Hepatocyte (in vitro differentiated cells): ENCODE results near the gene CTBP1. TPM values are rescaled to one million over a fixed set of nuclear protein-coding genes. Genes with fewer than 3 reads are reported as not detected.

Experiments used
- DNase-seq: peaks from one replicate; pipeline ENCODE4 v3.0.0-alpha.2; 2016; ENCODE audit warnings: low spot score
- H2AFZ ChIP-seq: fragments of 200-600 bp; sonication (generic); 2 replicates; pipeline ENCODE4 v1.6.0; 2016; ENCODE audit warnings: antibody characterized with exemption, mild to moderate bottlenecking
- H3K27ac ChIP-seq: fragments of 200-600 bp; sonication (generic); 2 replicates; pipeline ENCODE4 v1.5.1; 2016; ENCODE audit warnings: mild to moderate bottlenecking
- H3K27me3 ChIP-seq: fragments of 200-600 bp; sonication (generic); 2 replicates; pipeline ENCODE4 v1.6.1; 2016
- H3K36me3 ChIP-seq: fragments of 200-600 bp; sonication (generic); replicated peaks from 2 replicates; pipeline ENCODE4 v1.5.1; 2016; ENCODE audit warnings: low read depth; ENCODE audit not compliant: insufficient read depth
- H3K4me1 ChIP-seq: fragments of 200-600 bp; sonication (generic); 2 replicates; pipeline ENCODE4 v1.5.1; 2016; ENCODE audit warnings: mild to moderate bottlenecking, moderate library complexity; ENCODE audit not compliant: insufficient read depth
- H3K4me2 ChIP-seq: fragments of 200-600 bp; sonication (generic); 2 replicates; pipeline ENCODE4 v1.6.0; 2016
- H3K4me3 ChIP-seq: fragments of 200-600 bp; sonication (generic); 2 replicates; pipeline ENCODE4 v1.5.1; 2016; ENCODE audit warnings: mild to moderate bottlenecking
- H3K79me2 ChIP-seq: fragments of 200-600 bp; sonication (generic); 2 replicates; pipeline ENCODE4 v1.6.0; 2017; ENCODE audit warnings: mild to moderate bottlenecking
- H3K9me2 ChIP-seq: fragments of 200-600 bp; sonication (generic); replicated peaks from 2 replicates; pipeline ENCODE4 v1.6.0; 2017; ENCODE audit warnings: mild to moderate bottlenecking; ENCODE audit not compliant: insufficient read depth
- H3K9me3 ChIP-seq: fragments of 200-600 bp; sonication (generic); 2 replicates; pipeline ENCODE4 v1.5.1; 2016; ENCODE audit warnings: low read depth, mild to moderate bottlenecking
- H4K20me1 ChIP-seq: fragments of 200-600 bp; sonication (generic); 2 replicates; pipeline ENCODE4 v1.6.0; 2016; ENCODE audit warnings: mild to moderate bottlenecking; ENCODE audit not compliant: insufficient read depth, poor library complexity, severe bottlenecking
- CTCF ChIP-seq: fragments of 200-600 bp; sonication (generic); IDR thresholded peaks from 2 replicates; pipeline ENCODE4 v1.5.1; 2016; ENCODE audit warnings: antibody characterized with exemption, mild to moderate bottlenecking; ENCODE audit not compliant: poor library complexity
- EZH2 ChIP-seq: fragments of 200-600 bp; sonication (generic); IDR thresholded peaks from 2 replicates; pipeline ENCODE4 v1.6.1; 2016; ENCODE audit warnings: antibody characterized with exemption, mild to moderate bottlenecking, borderline replicate concordance
- EZH2phosphoT487 ChIP-seq: fragments of 200-600 bp; sonication (generic); IDR thresholded peaks from one replicate; pipeline ENCODE4 v1.6.1; 2018; ENCODE audit warnings: antibody characterized with exemption, mild to moderate bottlenecking, low read depth, moderate library complexity; ENCODE audit not compliant: unreplicated experiment, severe bottlenecking
- WGBS: methylation state at CpG from one replicate; pipeline ENCODE4 v1.1.6; 2016; ENCODE audit warnings: low lambda C conversion rate; ENCODE audit errors: missing lambda C conversion rate; 5-methylcytosine and 5-hydroxymethylcytosine counted together
- polyA plus RNA-seq: library from polyadenylated mRNA; unstranded; fragments of >200 nt; fragmentation: Nextera tagmentation; extraction: Ambion mirVana; gene quantifications from 2 replicates; pipeline ENCODE4 v1.2.1, GENCODE V29; 2016
- total RNA-seq: library from RNA; depleted of rRNA; stranded (reverse); fragments of >200 nt; gene quantifications from 2 replicates; pipeline ENCODE4 v1.2.3, GENCODE V29; 2014

Gene CTBP1
- total and polyA plus RNA-seq, 2 experiments from 2014 or later: 169 to 179 TPM

- Histone ChIP-seq H2AFZ (no peak overlapping the region), H4K20me1 (peaks cover 19% of the 10 kb centered on the region), H3K27me3 (no peaks in the 10 kb centered on the region), H3K9me3 (no peaks in the 10 kb centered on the region), H3K36me3 (no peaks in the 10 kb centered on the region), H3K27ac (no peak overlapping the region), H3K79me2 (peaks cover 33% of the 10 kb centered on the region), H3K4me3 (no peak overlapping the region), H3K4me2 (no peak overlapping the region), H3K9me2 (no peaks in the 10 kb centered on the region), H3K4me1 (peaks cover 20% of the 10 kb centered on the region)
- DNase-seq: peak; percentile 2
- TF ChIP-seq EZH2 (no peak), EZH2phosphoT487 (no peak)
- WGBS: 98% methylated on average over 33 of the region's 33 CpGs
These were observed 2.2 kb upstream of the CTBP1 start for GRCh38 chr4:1250921-1251772.

DNA sequence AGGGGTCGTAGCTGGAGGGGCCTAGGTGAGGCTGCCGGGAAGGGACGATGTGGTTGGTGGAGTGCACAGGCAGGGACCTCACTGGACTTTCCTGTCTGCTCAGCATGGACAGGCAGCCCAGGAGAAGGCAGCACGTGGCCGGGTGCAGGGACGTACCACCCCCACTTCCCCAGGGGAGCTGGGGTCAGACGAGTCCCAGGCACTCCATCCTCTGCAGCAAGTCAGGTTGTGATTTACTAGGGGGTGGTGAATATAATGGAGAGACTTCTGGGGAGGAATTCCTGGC, 1.5 kb upstream of the CTBP1 start:
- no peaks in the 10 kb centered on the region for H3K36me3 ChIP-seq
- no peaks in the 10 kb centered on the region for H3K9me2 ChIP-seq
- WGBS: 95% methylated on average over 7 of the region's 7 CpGs
- H3K4me1 ChIP-seq: peaks cover 25% of the 10 kb centered on the region
- no peak for DNase-seq
- peak overlapping the region; percentile 97 for H3K4me2 ChIP-seq
- H4K20me1 ChIP-seq: peaks cover 26% of the 10 kb centered on the region
- no peaks in the 10 kb centered on the region for H3K27me3 ChIP-seq
- no peak overlapping the region for H3K4me3 ChIP-seq
- no peaks in the 10 kb centered on the region for H3K9me3 ChIP-seq
- peaks cover 39% of the 10 kb centered on the region for H3K79me2 ChIP-seq
- no peak for TF ChIP-seq EZH2phosphoT487
- TF ChIP-seq EZH2: no peak
- TF ChIP-seq CTCF: no peak
- H2AFZ ChIP-seq: no peak overlapping the region
- no peak overlapping the region for H3K27ac ChIP-seq

DNA sequence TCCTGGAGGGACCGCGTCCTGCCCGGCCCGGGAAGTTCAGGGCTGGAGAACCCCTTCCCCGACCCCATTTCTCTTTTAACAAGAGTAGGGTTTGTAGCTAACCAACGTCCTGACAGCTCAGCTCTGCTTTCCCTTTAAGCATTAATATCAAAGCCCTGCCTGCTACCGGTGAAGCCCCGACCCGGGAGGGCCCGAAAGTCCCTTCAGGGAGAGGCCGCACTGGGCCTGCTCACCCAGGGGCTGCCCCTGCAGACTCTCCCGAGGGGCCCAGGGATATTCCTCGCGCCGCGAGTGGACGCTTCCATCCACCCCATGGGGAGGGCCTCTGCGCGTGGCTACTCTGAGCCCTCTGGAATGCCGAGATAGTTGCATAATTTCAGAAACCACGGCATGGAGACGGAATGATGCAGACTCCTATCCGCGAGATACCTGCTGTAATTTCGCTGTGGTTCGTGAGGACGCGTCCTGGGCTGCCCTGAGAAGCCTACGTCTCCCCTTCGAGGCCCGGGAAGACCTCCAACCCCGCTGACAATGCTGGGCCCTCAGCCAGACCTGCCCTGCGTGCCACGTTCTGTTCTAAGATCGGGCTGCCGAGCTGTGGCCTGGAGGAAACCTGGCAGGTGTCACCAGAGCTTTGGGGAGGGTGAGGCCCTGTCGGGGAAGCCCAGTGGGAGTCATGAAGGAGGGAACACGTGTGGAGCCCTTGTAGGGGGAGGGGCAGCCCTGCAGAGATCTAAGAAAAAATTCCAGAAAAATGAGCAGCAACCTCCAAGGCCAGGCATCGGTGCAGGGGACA, 999 bp upstream of the CTBP1 start:
- peak overlapping the region; percentile 35 for H2AFZ ChIP-seq
- 60% methylated on average over 38 of the region's 39 CpGs for WGBS
- peaks cover 45% of the 10 kb centered on the region for H3K79me2 ChIP-seq
- TF ChIP-seq CTCF (no peak), EZH2phosphoT487 (no peak), EZH2 (no peak)
- peak overlapping the region; percentile 97 for H3K4me2 ChIP-seq
- no peaks in the 10 kb centered on the region for H3K9me2 ChIP-seq
- H3K4me1 ChIP-seq: peaks cover 25% of the 10 kb centered on the region
- no peaks in the 10 kb centered on the region for H3K9me3 ChIP-seq
- DNase-seq: peak; percentile 50
- peak overlapping the region; percentile 85 for H3K4me3 ChIP-seq
- no peaks in the 10 kb centered on the region for H3K27me3 ChIP-seq
- H3K36me3 ChIP-seq: no peaks in the 10 kb centered on the region
- H3K27ac ChIP-seq: peak overlapping the region; percentile 99
- H4K20me1 ChIP-seq: peaks cover 32% of the 10 kb centered on the region

- 2% methylated on average over 20 of the region's 86 CpGs for WGBS
- peak overlapping the region; percentile 35 for H2AFZ ChIP-seq
- peaks cover 38% of the 10 kb centered on the region for H4K20me1 ChIP-seq
- H3K27ac ChIP-seq: peak overlapping the region; percentile 99
- TF ChIP-seq CTCF (no peak), EZH2phosphoT487 (no peak), EZH2 (no peak)
- peaks cover 25% of the 10 kb centered on the region for H3K4me1 ChIP-seq
- peak overlapping the region; percentile 97 for H3K4me2 ChIP-seq
- peak; percentile 97 for DNase-seq
- H3K9me3 ChIP-seq: no peaks in the 10 kb centered on the region
- no peaks in the 10 kb centered on the region for H3K9me2 ChIP-seq
- H3K27me3 ChIP-seq: no peaks in the 10 kb centered on the region
- H3K4me3 ChIP-seq: peak overlapping the region; percentile 85
- no peaks in the 10 kb centered on the region for H3K36me3 ChIP-seq
- H3K79me2 ChIP-seq: peaks cover 52% of the 10 kb centered on the region
These were observed 309 bp upstream of the CTBP1 start for GRCh38 chr4:1249148-1249730.
